Stimulated activated CD8-positive, alpha-beta memory T cell treated with anti-CD3 and anti-CD28 coated beads, Interleukin-15, amount 100 ng/mL, for 48 hours (primary cell): ENCODE data around the gene GFI1B.

Experiments
- DNase-seq, 2 donors: peaks; one replicate each; pipeline ENCODE4 v3.0.0-alpha.2; 2020; ENCODE audit warnings: low read depth in 2 of 2

GFI1B gene

GRCh38 chr9:132978451-132979131, at the start of gene GFI1B:
Gene GFI1B, plus strand, starts transcription at chr9:132978694. Its CDS starts 7,985 bp downstream, at chr9:132986679.
- DNase-seq = no peak

- DNase-seq = no peak
Observed at GRCh38 chr9:132931178-132931735, 47.2 kb upstream of the GFI1B start.

- DNase-seq = no peak
Observed at GRCh38 chr9:132935026-132935425, 43.5 kb upstream of the GFI1B start.

GRCh38 chr9:132937463-132937901, 41.0 kb upstream of the GFI1B start:
- no peak for DNase-seq

GRCh38 chr9:132939169-132939568, 39.3 kb upstream of the GFI1B start:
- DNase-seq = no peak

GRCh38 chr9:132942541-132943182, 35.8 kb upstream of the GFI1B start:
- no peak for DNase-seq

- DNase-seq = no peak
Observed at GRCh38 chr9:132943651-132944293, 34.7 kb upstream of the GFI1B start.

GRCh38 chr9:132944294-132945185, 34.0 kb upstream of the GFI1B start, which contains the start of gene TSC1:
Gene TSC1, minus strand, starts transcription at chr9:132944616. Its CDS starts 15,744 bp downstream, at chr9:132928872.
- DNase-seq = peak; percentile 94 to 96

- no peak for DNase-seq
Observed at GRCh38 chr9:132945186-132946130, 33.0 kb upstream of the GFI1B start.

- DNase-seq = no peak
Observed at GRCh38 chr9:132946211-132946610, 32.3 kb upstream of the GFI1B start.

GRCh38 chr9:132946631-132947295, 31.7 kb upstream of the GFI1B start:
- DNase-seq = no peak

GRCh38 chr9:132947756-132948155, 30.7 kb upstream of the GFI1B start:
- DNase-seq = no peak

GRCh38 chr9:132948482-132949050, 29.9 kb upstream of the GFI1B start:
- DNase-seq = no peak

GRCh38 chr9:132949709-132950108, 28.8 kb upstream of the GFI1B start:
- no peak for DNase-seq

- DNase-seq = no peak
Observed at GRCh38 chr9:132955123-132955522, 23.4 kb upstream of the GFI1B start.

GRCh38 chr9:132955768-132956167, 22.7 kb upstream of the GFI1B start:
- no peak for DNase-seq

GRCh38 chr9:132957805-132958204, 20.7 kb upstream of the GFI1B start:
- no peak for DNase-seq

GRCh38 chr9:132961002-132961401, 17.5 kb upstream of the GFI1B start:
- DNase-seq = no peak

GRCh38 chr9:132965478-132965877, 13.0 kb upstream of the GFI1B start:
- no peak for DNase-seq
